ENCODE results near the gene TAS2R60.

- TF ChIP-seq CTCF (IDR thresholded peaks at IDR 0.05; ENCODE audit: insufficient read depth, low read depth, low read length) = no peak
- no peak for TF ChIP-seq EZH2 (IDR thresholded peaks at IDR 0.05; ENCODE audit: insufficient read depth, low read length)
Observed at GRCh38 chr7:143394777-143395176, 48.5 kb upstream of the TAS2R60 start.
